Lower leg skin (tissue), 4 donors: ENCODE results near the gene ABLIM3. TPM values are rescaled to one million over a fixed set of nuclear protein-coding genes. Genes with fewer than 3 reads are reported as not detected.

Source experiments
- DNase-seq, 2 donors: peaks; one replicate each; pipeline ENCODE4 v3.0.0-alpha.2; 2019; ENCODE audit warnings: low spot score in 2 of 2
- H3K4me3 ChIP-seq: fragments of 200-600 bp; sonication (generic); 2 replicates; pipeline ENCODE4 v1.5.1; 2017; ENCODE audit warnings: mild to moderate bottlenecking, low read depth; ENCODE audit not compliant: poor library complexity, severe bottlenecking
- POLR2A ChIP-seq, 2 donors: fragments of 450-650 bp; IDR thresholded peaks; one replicate each; pipeline ENCODE4 v1.6.1; 2016 to 2017; ENCODE audit warnings: antibody characterized with exemption in 2 of 2, mild to moderate bottlenecking in 1 of 2, moderate library complexity in 1 of 2
- WGBS, 2 donors: methylation state at CpG; one replicate each; pipeline ENCODE4 v1.1.5; 2018; 5-methylcytosine and 5-hydroxymethylcytosine counted together
- intact Hi-C: fragments of 100-400 bp; cut with DNase I; formaldehyde crosslinking; loops from one replicate; pipeline ENCODE4 v1.15.0; 2023; ENCODE audit warnings: low total_unique reads
- total RNA-seq, 4 donors: library from RNA; depleted of rRNA; stranded (reverse); fragments of >200 nt; gene quantifications; one replicate each; pipeline ENCODE4 v1.1.0, GENCODE V29; 2016
- TF ChIP-seq, protein P1 (sequence below), 3 donors: fragments of 450-650 bp; IDR thresholded peaks; one replicate each; pipeline ENCODE4 v1.5.1; 2016; ENCODE audit warnings: antibody characterized with exemption in 3 of 3, mild to moderate bottlenecking in 3 of 3, moderate library complexity in 2 of 3

ABLIM3 gene
- total RNA-seq, 4 donors from 2014 or later: 4.2 to 12.3 (median 7.4) TPM

- intact Hi-C loops: no loop called here
- no peak overlapping the region for H3K4me3 ChIP-seq
- no peak for TF ChIP-seq POLR2A (IDR thresholded peaks at IDR 0.05)
- TF ChIP-seq, protein P1, sequence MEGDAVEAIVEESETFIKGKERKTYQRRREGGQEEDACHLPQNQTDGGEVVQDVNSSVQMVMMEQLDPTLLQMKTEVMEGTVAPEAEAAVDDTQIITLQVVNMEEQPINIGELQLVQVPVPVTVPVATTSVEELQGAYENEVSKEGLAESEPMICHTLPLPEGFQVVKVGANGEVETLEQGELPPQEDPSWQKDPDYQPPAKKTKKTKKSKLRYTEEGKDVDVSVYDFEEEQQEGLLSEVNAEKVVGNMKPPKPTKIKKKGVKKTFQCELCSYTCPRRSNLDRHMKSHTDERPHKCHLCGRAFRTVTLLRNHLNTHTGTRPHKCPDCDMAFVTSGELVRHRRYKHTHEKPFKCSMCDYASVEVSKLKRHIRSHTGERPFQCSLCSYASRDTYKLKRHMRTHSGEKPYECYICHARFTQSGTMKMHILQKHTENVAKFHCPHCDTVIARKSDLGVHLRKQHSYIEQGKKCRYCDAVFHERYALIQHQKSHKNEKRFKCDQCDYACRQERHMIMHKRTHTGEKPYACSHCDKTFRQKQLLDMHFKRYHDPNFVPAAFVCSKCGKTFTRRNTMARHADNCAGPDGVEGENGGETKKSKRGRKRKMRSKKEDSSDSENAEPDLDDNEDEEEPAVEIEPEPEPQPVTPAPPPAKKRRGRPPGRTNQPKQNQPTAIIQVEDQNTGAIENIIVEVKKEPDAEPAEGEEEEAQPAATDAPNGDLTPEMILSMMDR (IDR thresholded peaks at IDR 0.05): no peak
- DNase-seq: no peak
- 90 to 96% methylated on average over 1 of the region's 1 CpG for WGBS, 2 donors
Measured at GRCh38 chr5:149154650-149155049, 13.4 kb downstream of the ABLIM3 start.

DNA sequence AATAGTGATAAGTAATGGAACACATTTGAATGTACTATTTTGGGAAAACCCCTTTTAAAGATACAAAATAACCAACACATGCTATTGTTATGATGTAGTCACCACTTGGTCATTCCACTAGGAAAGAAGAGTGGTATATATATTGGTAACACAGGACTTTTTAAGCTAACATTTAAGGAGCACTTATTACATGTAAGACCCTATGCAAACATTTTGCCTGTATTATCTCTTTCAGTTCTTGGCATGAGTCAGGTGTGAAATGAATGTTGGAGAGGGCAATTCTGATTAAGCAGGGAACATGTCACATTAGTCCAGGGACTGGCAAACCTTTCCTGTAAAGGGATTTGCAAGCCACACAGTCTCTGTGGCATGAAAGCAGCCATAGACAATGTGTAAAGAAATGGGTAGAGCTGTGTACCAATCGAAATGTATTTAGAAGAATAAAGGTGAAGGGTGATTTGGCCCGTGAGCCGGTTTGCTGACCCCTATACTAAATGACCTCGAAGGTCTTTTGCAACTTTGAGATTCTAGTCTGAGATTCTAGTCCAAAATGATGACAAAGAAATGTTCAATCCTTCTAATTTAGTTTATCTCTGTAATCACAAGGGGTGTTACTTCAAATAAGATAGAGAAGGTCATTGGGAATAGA, 15.3 kb downstream of the ABLIM3 start:
- 91 to 96% methylated on average over 4 of the region's 4 CpGs for WGBS, 2 donors
- intact Hi-C loops: no loop called here
- TF ChIP-seq POLR2A (IDR thresholded peaks at IDR 0.05): no peak
- TF ChIP-seq, protein P1 (IDR thresholded peaks at IDR 0.05): no peak
- no peak overlapping the region for H3K4me3 ChIP-seq
- no peak for DNase-seq

DNA sequence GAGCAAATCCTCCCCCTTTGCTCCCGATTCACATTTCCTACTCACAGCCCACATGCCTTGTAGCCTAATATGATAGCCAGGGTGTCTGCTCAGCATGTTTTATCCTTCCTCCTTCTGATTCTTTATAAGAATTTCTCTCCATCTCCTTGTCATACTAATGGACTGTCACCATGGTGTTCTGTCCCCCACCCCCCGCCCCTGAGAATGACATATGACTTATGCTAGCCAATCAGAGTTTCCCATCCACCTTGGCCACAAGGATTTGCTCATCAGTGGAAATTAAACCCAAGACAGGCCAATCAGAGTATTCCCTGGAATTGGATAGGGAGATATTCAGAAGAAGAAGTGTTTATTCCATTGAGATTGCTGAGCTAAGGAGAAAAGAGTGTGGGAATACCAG, 16.0 kb downstream of the ABLIM3 start:
- no peak for TF ChIP-seq POLR2A (IDR thresholded peaks at IDR 0.05)
- TF ChIP-seq, protein P1 (IDR thresholded peaks at IDR 0.05): no peak
- H3K4me3 ChIP-seq: no peak overlapping the region
- no peak for DNase-seq
- intact Hi-C loops: no loop called here
- WGBS, 2 donors: 88 to 89% methylated on average over 2 of the region's 2 CpGs

GRCh38 chr5:149160291-149160787, 19.0 kb downstream of the ABLIM3 start:
- TF ChIP-seq POLR2A (IDR thresholded peaks at IDR 0.05): no peak
- TF ChIP-seq, protein P1 (IDR thresholded peaks at IDR 0.05): no peak
- H3K4me3 ChIP-seq: no peak overlapping the region
- no peak for DNase-seq
- intact Hi-C loops: no loop called here
- WGBS, 2 donors: 31 to 32% methylated on average over 3 of the region's 3 CpGs

GRCh38 chr5:149161026-149161687, 19.9 kb downstream of the ABLIM3 start:
- intact Hi-C loops: no loop called here
- no peak for TF ChIP-seq POLR2A (IDR thresholded peaks at IDR 0.05)
- TF ChIP-seq, protein P1 (IDR thresholded peaks at IDR 0.05): no peak
- WGBS, 2 donors: 75 to 76% methylated on average over 9 of the region's 9 CpGs
- no peak overlapping the region for H3K4me3 ChIP-seq
- no peak for DNase-seq
